GM21825 (cell line): ENCODE measurements around the gene C12orf43.
"Not testable (repeated sequence)": the region's sequence is repeated elsewhere in the genome, so short reads cannot be mapped to it uniquely, and the experiment has no call there.

Experiments used
- ATAC-seq: cut with Tn5 transposase; IDR thresholded peaks from one replicate; pipeline ENCODE4 v1.9.1; 2021; ENCODE audit warnings: mild to moderate bottlenecking, moderate library complexity; ENCODE audit not compliant: unreplicated experiment

C12orf43 gene

GRCh38 chr12:121015825-121016766, at the start of gene C12orf43:
Gene C12orf43 (minus strand): TSS chr12:121016487. CDS start chr12:121016474, 13 bp downstream.
- ATAC-seq = peak; percentile 94

GRCh38 chr12:121065345-121065744, 49.1 kb upstream of the C12orf43 start:
- ATAC-seq = no peak

- not testable (repeated sequence) for ATAC-seq
These were observed 48.3 kb upstream of the C12orf43 start for GRCh38 chr12:121064586-121064985.

GRCh38 chr12:121064116-121064515, 47.8 kb upstream of the C12orf43 start:
- ATAC-seq = no peak

GRCh38 chr12:121062391-121063045, 46.2 kb upstream of the C12orf43 start:
- no peak for ATAC-seq

GRCh38 chr12:121061831-121062230, 45.5 kb upstream of the C12orf43 start:
- ATAC-seq = no peak

GRCh38 chr12:121060149-121061001, 44.1 kb upstream of the C12orf43 start:
- peak; percentile 72 for ATAC-seq

GRCh38 chr12:121059031-121059898, 43.0 kb upstream of the C12orf43 start:
- peak; percentile 9 for ATAC-seq

- ATAC-seq = no peak
These were observed 41.5 kb upstream of the C12orf43 start for GRCh38 chr12:121057794-121058193.

GRCh38 chr12:121053706-121054105, 37.4 kb upstream of the C12orf43 start:
- no peak for ATAC-seq

- no peak for ATAC-seq
These were observed 34.4 kb upstream of the C12orf43 start for GRCh38 chr12:121050725-121051124.

- ATAC-seq = no peak
These were observed 32.2 kb upstream of the C12orf43 start for GRCh38 chr12:121048442-121048841.

GRCh38 chr12:121047400-121047799, 31.1 kb upstream of the C12orf43 start:
- not testable (repeated sequence) for ATAC-seq

- ATAC-seq = no peak
These were observed 26.8 kb upstream of the C12orf43 start for GRCh38 chr12:121043067-121043466.

GRCh38 chr12:121038861-121039668, 22.8 kb upstream of the C12orf43 start, which contains the start of gene OASL:
Gene OASL (minus strand): TSS chr12:121039246. CDS start chr12:121038971, 275 bp downstream.
- peak; percentile 69 for ATAC-seq

- no peak for ATAC-seq
These were observed 20.6 kb upstream of the C12orf43 start for GRCh38 chr12:121036810-121037326.

- no peak for ATAC-seq
These were observed 18.5 kb upstream of the C12orf43 start for GRCh38 chr12:121034616-121035305.

GRCh38 chr12:121033625-121034349, 17.5 kb upstream of the C12orf43 start:
- ATAC-seq = no peak
